Stimulated activated CD8-positive, alpha-beta memory T cell treated with anti-CD3 and anti-CD28 coated beads, Interleukin-12 subunit alpha, Interleukin-12 subunit beta, amount 100 ng/mL, for 24 hours (primary cell): ENCODE results near the gene ELN.
"Not testable (repeated sequence)": the region's sequence is repeated elsewhere in the genome, so short reads cannot be mapped to it uniquely, and the experiment has no call there.

Source experiments
- DNase-seq: peaks from one replicate; pipeline ENCODE4 v3.0.0-alpha.2; 2020; ENCODE audit errors: extremely low read depth

The ELN gene

GRCh38 chr7:74027683-74028320, at the start of gene ELN:
Gene ELN (plus strand): TSS chr7:74028173. CDS start chr7:74028188, 15 bp downstream.
- DNase-seq: no peak

- no peak for DNase-seq
Observed at GRCh38 chr7:73978661-73979563, 49.1 kb upstream of the ELN start.

GRCh38 chr7:73979656-73980055, 48.3 kb upstream of the ELN start:
- not testable (repeated sequence) for DNase-seq

GRCh38 chr7:73980206-73980605, 47.8 kb upstream of the ELN start:
- no peak for DNase-seq

- no peak for DNase-seq
Observed at GRCh38 chr7:73981933-73982332, 46.0 kb upstream of the ELN start.

- DNase-seq: no peak
Observed at GRCh38 chr7:73983437-73984164, 44.4 kb upstream of the ELN start.

- no peak for DNase-seq
Observed at GRCh38 chr7:73984481-73985205, 43.3 kb upstream of the ELN start.

- no peak for DNase-seq
Observed at GRCh38 chr7:73985737-73986141, 42.2 kb upstream of the ELN start.

- DNase-seq: no peak
Observed at GRCh38 chr7:73986158-73986631, 41.8 kb upstream of the ELN start.

- no peak for DNase-seq
Observed at GRCh38 chr7:73987298-73987697, 40.7 kb upstream of the ELN start.

GRCh38 chr7:73988197-73988596, 39.8 kb upstream of the ELN start:
- DNase-seq: no peak

GRCh38 chr7:73991522-73992100, 36.4 kb upstream of the ELN start:
- no peak for DNase-seq

GRCh38 chr7:73992101-73992562, 35.8 kb upstream of the ELN start:
- no peak for DNase-seq

GRCh38 chr7:73994023-73994422, 34.0 kb upstream of the ELN start:
- DNase-seq: no peak

- no peak for DNase-seq
Observed at GRCh38 chr7:73994761-73995160, 33.2 kb upstream of the ELN start.

- no peak for DNase-seq
Observed at GRCh38 chr7:73995330-73995729, 32.6 kb upstream of the ELN start.

- DNase-seq: no peak
Observed at GRCh38 chr7:73995821-73996511, 32.0 kb upstream of the ELN start.

- DNase-seq: no peak
Observed at GRCh38 chr7:73997056-73997455, 30.9 kb upstream of the ELN start.

- DNase-seq: no peak
Observed at GRCh38 chr7:73999664-74000435, 28.1 kb upstream of the ELN start.
